ENCODE data around the gene DYNLL2. TPM values are rescaled to one million over a fixed set of nuclear protein-coding genes. Genes with fewer than 3 reads are reported as not detected.

Gene DYNLL2
- total RNA-seq, 4 donors from 2014 or later, result 12.3 to 26.2 (median 22.7) TPM

DNA sequence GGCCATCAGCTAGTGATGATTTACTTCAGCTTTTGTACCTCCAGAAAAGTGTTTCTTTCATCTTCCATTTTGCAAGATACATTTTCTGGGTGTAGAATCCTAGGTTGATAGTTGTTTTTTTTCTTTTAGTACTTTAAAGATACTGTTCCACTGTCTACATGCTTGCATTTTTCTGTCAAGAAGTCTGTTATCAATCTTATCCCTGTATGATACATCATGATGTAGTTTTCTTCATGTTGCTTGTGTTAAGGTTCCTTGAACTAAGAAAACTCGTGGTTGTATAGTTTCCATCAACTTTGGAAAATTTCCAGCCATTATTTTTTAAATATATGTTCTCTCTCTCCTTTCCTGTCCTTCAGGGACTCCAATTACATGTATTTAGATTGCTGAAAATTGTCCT lies 24.1 kb downstream of the DYNLL2 start:
- Histone ChIP-seq H3K27ac (no peak overlapping the region), H3K4me1 (no peaks in the 10 kb centered on the region), H3K27me3 (no peaks in the 10 kb centered on the region), H3K9me3 (no peaks in the 10 kb centered on the region), H3K4me3 (no peak overlapping the region), H3K36me3 (no peaks in the 10 kb centered on the region)
- intact Hi-C loops (cut with DNase I; ENCODE audit: low total_unique reads) (no loop called here), in situ Hi-C loops (cut with MboI; ENCODE audit: low pct_ligation_motif_present in 1 of 4, low pct_unique_long_range_greater_than_20kb in 1 of 4, low sequenced_read_pairs in 3 of 4) (loop anchor here in 2 of 4 donors (25.0 kb wide), 2 partner anchors 245 to 970 kb away; partner anchors contain the start of gene MRPS23 (in 1 of the 2))
- TF ChIP-seq, protein P1, sequence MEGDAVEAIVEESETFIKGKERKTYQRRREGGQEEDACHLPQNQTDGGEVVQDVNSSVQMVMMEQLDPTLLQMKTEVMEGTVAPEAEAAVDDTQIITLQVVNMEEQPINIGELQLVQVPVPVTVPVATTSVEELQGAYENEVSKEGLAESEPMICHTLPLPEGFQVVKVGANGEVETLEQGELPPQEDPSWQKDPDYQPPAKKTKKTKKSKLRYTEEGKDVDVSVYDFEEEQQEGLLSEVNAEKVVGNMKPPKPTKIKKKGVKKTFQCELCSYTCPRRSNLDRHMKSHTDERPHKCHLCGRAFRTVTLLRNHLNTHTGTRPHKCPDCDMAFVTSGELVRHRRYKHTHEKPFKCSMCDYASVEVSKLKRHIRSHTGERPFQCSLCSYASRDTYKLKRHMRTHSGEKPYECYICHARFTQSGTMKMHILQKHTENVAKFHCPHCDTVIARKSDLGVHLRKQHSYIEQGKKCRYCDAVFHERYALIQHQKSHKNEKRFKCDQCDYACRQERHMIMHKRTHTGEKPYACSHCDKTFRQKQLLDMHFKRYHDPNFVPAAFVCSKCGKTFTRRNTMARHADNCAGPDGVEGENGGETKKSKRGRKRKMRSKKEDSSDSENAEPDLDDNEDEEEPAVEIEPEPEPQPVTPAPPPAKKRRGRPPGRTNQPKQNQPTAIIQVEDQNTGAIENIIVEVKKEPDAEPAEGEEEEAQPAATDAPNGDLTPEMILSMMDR (IDR thresholded peaks at IDR 0.05), result no peak
- TF ChIP-seq POLR2AphosphoS5 (IDR thresholded peaks at IDR 0.05) (no peak), POLR2A (IDR thresholded peaks at IDR 0.05) (no peak), EP300 (IDR thresholded peaks at IDR 0.05; ENCODE audit: low read depth) (no peak)
- 50 to 67% methylated on average over 1 of the region's 1 CpG for WGBS, 2 donors (ENCODE audit: low coverage in 1 of 2)
- DNase-seq, result no peak

- H3K4me3 ChIP-seq, result no peak overlapping the region
- in situ Hi-C loops (cut with MboI; ENCODE audit: low pct_ligation_motif_present in 1 of 4, low pct_unique_long_range_greater_than_20kb in 1 of 4, low sequenced_read_pairs in 3 of 4) (loop anchor here in 2 of 4 donors (25.0 kb wide), 2 partner anchors 247 to 972 kb away; partner anchors contain the start of gene MRPS23 (in 1 of the 2)), intact Hi-C loops (cut with DNase I; ENCODE audit: low total_unique reads) (no loop called here)
- TF ChIP-seq, protein P1 (IDR thresholded peaks at IDR 0.05), result no peak
- TF ChIP-seq POLR2A (IDR thresholded peaks at IDR 0.05) (no peak), POLR2AphosphoS5 (IDR thresholded peaks at IDR 0.05) (no peak), EP300 (IDR thresholded peaks at IDR 0.05; ENCODE audit: low read depth) (no peak)
- no peaks in the 10 kb centered on the region for H3K9me3 ChIP-seq
- H3K27me3 ChIP-seq, result no peaks in the 10 kb centered on the region
- no peaks in the 10 kb centered on the region for H3K4me1 ChIP-seq
- no peak for DNase-seq
- no peaks in the 10 kb centered on the region for H3K36me3 ChIP-seq
- WGBS, 2 donors (ENCODE audit: low coverage in 1 of 2), result 50 to 69% methylated on average over 1 of the region's 1 CpG
- H3K27ac ChIP-seq, result no peak overlapping the region
Observed at GRCh38 chr17:58109197-58109596, 26.0 kb downstream of the DYNLL2 start.

DNA sequence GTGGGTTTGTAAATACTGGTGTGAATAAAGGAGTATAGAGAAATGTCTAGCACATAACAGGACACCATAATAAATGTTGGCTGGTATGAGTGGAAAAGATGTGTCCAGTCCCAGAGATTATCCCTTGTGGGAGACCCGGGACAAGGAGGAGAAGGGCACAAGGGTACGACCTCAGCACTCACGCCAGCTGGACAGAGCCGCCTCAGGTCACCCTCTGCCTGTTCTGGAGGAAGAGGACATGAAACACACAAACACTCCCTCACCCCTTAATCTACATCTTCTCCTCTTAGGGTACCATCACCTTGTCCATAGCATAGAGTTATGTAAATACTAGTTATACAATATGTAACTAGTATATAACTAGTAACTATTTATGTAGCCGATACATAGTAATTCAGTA lies 26.8 kb downstream of the DYNLL2 start:
- no peak for DNase-seq
- TF ChIP-seq POLR2A (IDR thresholded peaks at IDR 0.05) (no peak), EP300 (IDR thresholded peaks at IDR 0.05; ENCODE audit: low read depth) (no peak), POLR2AphosphoS5 (IDR thresholded peaks at IDR 0.05) (no peak)
- TF ChIP-seq, protein P1 (IDR thresholded peaks at IDR 0.05), result no peak
- WGBS, 2 donors (ENCODE audit: low coverage in 1 of 2), result 71 to 72% methylated on average over 4 to 5 of the region's 5 CpGs
- H3K27ac ChIP-seq, result no peak overlapping the region
- H3K4me1 ChIP-seq, result no peaks in the 10 kb centered on the region
- H3K4me3 ChIP-seq, result no peak overlapping the region
- H3K27me3 ChIP-seq, result no peaks in the 10 kb centered on the region
- in situ Hi-C loops (cut with MboI; ENCODE audit: low pct_ligation_motif_present in 1 of 4, low pct_unique_long_range_greater_than_20kb in 1 of 4, low sequenced_read_pairs in 3 of 4) (loop anchor here in 3 of 4 donors (5.0 to 25.0 kb wide), 5 partner anchors 95 to 973 kb away; partner anchors contain the start of gene MRPS23 (in 2 of the 3)), intact Hi-C loops (cut with DNase I; ENCODE audit: low total_unique reads) (loop anchor here (10.0 kb wide), 1 partner anchor 105 kb away; the partner anchor contains the start of gene SRSF1)
- H3K36me3 ChIP-seq, result no peaks in the 10 kb centered on the region
- no peaks in the 10 kb centered on the region for H3K9me3 ChIP-seq

GRCh38 chr17:58111676-58112075 lies 28.5 kb downstream of the DYNLL2 start:
- Histone ChIP-seq H3K4me3 (no peak overlapping the region), H3K4me1 (no peaks in the 10 kb centered on the region), H3K9me3 (no peaks in the 10 kb centered on the region), H3K27ac (no peak overlapping the region), H3K27me3 (no peaks in the 10 kb centered on the region), H3K36me3 (no peaks in the 10 kb centered on the region)
- in situ Hi-C loops (cut with MboI; ENCODE audit: low pct_ligation_motif_present in 1 of 4, low pct_unique_long_range_greater_than_20kb in 1 of 4, low sequenced_read_pairs in 3 of 4), result loop anchor here in 3 of 4 donors (5.0 to 25.0 kb wide), 5 partner anchors 97 to 974 kb away; partner anchors contain the start of gene MRPS23 (in 2 of the 3)
- intact Hi-C loops (cut with DNase I; ENCODE audit: low total_unique reads), result loop anchor here (10.0 kb wide), 1 partner anchor 107 kb away; the partner anchor contains the start of gene SRSF1
- no peak for DNase-seq
- WGBS, 2 donors (ENCODE audit: low coverage in 1 of 2), result 66 to 67% methylated on average over 3 of the region's 3 CpGs
- TF ChIP-seq POLR2AphosphoS5 (IDR thresholded peaks at IDR 0.05) (no peak), POLR2A (IDR thresholded peaks at IDR 0.05) (no peak)
- TF ChIP-seq, protein P1 (IDR thresholded peaks at IDR 0.05), result no peak
